ACHN (cell line): ENCODE measurements around the gene TFAP2B.

Source experiments
- DNase-seq: peaks from one replicate; pipeline ENCODE4 v3.0.0-alpha.2; 2015
- in situ Hi-C: cut with HindIII; loops from 2 replicates; pipeline ENCODE4 v1.10.0; 2017; ENCODE audit warnings: low sequenced_read_pairs, low pct_ligation_motif_present, low pct_unique_long_range_greater_than_20kb

Gene TFAP2B

DNA sequence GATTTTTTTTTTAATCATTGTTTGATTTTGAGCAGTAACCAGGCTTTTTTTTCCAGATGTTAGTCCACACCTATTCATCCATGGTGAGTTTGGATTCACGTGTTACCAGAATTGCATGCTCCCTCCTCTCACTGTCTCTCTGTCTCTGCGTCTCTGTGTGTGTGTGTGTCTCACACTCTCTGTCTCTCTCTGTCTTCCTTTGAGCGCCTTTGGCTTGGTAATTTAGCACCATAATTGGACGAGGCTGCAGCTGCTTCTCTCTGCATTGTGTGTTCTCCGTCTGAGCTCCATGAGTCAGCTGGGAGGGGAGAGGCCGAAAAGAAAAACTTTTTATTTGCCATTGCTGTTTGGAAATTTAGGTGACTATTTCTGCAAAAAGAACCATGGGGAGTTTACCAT, 3.4 kb downstream of the TFAP2B start:
- in situ Hi-C loops, result no loop called here

DNA sequence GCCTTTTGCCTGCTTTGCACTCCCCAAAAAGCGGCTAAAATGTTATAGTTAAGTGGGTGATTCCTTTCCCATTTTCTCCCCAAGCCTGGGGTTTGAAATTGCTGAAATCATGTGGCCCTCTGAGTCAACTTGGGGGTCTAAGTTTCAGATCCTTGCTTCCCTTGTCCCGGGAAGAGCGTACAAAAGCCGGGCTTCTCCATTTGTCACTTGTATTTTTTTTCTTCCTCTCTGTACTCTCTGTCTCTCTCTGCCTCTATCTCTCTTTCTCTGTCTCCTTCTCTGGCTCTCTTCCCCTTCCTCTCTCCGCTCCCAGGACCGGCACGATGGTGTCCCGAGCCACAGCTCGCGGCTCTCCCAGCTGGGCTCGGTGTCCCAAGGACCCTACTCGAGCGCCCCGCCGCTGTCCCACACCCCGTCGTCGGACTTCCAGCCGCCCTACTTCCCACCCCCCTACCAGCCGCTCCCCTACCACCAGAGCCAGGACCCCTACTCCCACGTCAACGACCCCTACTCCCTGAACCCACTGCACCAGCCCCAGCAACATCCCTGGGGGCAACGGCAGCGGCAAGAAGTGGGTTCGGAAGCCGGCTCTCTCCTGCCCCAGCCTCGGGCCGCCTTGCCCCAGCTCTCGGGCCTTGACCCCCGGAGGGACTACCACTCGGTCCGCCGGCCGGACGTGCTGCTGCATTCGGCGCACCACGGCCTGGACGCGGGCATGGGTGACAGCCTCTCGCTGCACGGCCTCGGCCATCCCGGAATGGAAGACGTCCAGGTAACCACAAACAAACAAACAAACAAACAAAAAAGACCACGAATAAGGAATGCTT, 4.6 kb downstream of the TFAP2B start:
- in situ Hi-C loops, result no loop called here
- no peak for DNase-seq

More for the DNA sequence above, 3.4 kb downstream of the TFAP2B start:
- no peak for DNase-seq

DNA sequence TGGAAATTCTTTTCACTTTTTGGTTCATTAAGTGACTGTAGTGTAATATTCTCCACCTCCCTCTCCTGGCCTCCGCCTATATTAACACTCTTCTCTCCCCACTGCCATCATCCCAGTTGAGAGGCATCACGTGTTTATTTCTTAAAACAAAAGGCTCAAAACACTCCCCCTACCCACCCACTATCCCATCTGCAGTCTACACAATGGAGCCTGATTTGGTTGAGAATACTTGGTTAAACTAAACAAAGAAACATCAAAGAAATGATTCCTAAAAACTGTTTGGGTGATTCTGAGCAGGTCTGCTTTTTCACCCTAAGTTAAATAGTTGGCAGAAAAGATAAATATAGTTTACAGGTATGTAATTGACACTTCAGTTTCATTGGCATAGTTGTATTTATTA, 5.9 kb downstream of the TFAP2B start:
- in situ Hi-C loops, result no loop called here
- no peak for DNase-seq

DNA sequence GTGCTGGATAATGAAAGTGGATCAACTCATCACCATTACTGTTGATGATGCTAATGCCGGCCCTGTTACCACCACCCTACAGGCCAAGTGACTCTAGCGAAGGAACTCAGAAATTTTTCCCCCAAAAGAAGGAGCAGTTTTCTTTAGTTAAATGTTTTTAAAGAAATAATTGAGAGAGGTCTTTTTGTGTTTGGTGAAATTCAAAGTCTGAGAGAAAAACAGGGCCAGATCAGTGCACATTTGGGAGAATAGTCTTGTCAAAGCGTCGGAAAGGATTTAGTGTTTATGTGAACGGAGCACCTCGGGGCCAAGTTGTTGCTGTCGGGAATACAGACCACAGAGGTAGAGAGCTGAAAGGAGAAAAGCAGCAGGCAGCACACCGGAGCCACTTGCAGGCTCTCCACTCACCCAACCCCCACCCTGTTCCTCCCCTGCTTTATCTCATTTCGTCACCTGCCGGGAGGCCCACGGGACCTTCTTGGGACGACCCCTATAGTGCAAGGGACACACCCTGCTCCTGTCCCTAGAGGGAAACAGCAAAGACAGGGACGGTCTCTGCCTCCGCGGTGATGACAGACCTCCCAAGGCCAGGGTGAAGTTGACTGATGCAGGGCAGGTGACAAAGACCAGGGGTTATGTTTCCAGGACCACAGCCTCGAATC, 6.8 kb downstream of the TFAP2B start:
- in situ Hi-C loops, result no loop called here
- no peak for DNase-seq

DNA sequence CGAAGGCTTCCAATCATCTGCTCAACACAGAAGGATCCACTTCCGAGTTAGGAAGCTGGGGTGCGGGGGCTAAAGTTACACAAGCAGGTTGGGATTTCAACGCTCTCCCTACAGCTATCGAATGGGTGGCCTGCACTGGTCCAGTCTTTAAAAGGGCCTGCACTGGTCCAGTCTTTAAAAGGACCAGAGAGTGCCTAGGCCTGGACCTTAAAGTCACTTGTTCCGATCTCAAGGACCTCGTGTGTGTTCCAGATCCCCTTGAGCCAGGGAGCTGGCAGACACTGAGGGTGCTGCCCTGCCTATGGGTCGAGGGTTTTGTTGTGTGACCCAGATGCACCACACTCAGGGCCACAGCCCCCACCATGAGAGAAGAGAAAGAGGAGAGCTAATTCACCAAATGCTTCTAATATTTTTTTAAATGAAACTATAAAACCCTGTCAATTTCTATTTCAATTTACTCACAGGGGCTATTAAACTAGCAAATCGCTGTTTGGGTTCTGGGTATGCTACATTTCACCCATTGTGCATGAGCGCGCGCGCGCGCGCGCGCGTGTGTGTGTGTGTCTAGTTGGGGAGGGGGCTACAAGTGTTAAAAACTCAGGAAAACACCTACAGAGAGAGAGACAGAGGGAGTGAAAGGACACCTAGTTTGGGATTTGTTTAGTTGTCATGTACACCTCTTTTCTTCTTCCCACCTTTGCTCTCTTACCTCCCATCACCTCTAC, 7.5 kb downstream of the TFAP2B start:
- no peak for DNase-seq
- in situ Hi-C loops, result no loop called here

DNA sequence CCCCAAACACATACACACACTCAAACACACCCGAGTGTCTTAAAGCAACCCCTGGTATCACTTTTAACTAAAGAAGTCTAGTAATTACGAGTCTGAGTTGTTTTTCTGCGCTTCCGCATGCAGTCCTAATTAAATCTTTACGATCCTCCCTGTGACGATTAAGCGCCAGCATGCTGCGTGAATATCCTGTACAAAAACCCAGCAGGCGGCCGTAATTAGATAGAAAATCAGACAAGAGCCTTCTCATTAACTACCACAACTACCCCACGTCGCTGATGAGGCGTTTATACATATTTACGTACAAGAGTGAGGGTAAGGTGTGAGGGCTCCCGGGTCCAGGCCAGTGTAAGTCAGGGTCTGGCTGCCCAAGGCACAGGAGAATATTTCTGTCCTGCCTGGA, 8.1 kb downstream of the TFAP2B start:
- in situ Hi-C loops, result no loop called here

DNA sequence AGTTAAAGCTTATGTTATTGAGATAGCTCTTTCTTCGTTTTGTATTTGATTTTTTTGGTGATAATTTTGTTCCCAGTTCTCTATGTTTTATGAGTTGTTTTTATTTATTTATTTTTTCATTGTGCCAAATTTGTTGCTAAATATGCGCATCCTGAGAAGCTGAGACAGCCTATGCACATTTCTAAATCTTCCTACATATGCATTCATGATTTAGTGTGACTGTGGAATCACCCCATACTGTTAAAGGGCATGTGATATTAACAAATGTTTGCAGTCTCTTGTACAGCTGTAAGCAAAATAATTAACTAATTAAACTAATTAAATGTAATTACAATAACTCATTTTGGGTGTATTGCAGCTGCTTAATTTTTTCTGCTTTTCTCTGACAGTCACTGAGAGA, 10.4 kb downstream of the TFAP2B start:
- in situ Hi-C loops, result no loop called here
- no peak for DNase-seq

More for the DNA sequence above, 8.1 kb downstream of the TFAP2B start:
- DNase-seq, result no peak

DNA sequence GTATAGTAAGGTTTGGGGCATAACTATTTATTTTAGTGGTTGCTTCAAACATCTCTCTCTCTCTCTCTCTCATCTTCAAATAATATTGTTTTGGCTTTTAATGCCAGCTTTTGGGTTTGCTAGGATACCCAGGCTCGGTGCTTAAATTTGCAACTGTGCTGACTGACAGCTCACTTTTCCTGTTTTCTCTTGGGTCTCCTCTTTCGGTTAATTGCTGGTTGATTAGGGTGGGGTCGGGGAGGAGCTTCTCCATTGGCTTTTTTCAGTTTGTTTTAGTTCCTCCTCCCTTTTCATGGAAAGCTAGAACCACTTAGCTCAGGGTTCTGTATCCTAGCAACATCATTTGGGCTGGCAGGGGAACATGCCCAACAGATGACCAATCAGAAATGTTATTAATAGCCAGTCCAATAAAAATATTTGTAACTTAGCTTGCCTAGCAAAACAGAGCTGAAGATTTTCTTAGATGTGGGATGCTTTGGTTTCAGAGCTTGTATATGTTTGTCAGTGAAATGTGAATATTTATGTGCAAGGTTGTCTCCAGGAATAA, 11.3 kb downstream of the TFAP2B start:
- DNase-seq, result no peak
- in situ Hi-C loops, result no loop called here

DNA sequence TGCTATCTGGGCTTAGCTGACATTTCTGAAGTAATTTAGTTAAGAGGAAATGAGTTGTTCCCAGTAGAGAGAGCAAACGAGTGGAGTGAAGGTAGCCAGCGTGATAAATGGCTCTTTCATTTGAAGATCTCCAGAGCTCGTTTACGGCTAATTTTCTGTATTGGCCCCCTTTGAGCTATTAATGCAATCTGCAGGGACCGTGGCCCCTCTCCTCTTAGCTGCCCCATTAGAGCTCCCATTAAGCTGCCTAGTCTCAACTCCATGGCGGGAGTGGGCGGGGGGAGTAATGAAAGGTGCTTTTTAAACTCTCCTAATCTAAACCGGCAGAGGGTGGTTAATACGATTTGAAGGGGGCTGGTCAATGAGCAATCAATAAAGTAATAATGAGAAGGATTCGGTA, 12.5 kb downstream of the TFAP2B start:
- no peak for DNase-seq
- in situ Hi-C loops, result no loop called here

DNA sequence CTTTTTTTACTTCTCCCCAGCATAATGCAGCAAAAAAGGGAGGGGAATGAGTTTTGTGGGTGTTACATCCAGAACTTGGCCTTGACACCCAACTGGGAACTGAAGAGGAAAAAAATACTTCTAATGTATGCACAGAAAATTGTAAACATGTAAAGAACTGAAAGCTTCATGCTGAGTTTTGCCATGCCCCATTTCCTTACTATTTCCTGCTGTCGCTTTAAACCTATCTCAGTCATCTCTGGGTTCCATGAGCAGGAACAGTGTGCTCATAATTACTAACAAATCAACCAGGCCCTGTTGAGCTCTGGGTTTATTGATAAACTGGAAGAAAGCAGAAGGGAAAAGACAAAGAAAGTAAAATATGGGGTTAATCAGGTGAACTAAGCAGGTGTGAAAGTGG, 14.2 kb downstream of the TFAP2B start:
- in situ Hi-C loops, result no loop called here
- no peak for DNase-seq

DNA sequence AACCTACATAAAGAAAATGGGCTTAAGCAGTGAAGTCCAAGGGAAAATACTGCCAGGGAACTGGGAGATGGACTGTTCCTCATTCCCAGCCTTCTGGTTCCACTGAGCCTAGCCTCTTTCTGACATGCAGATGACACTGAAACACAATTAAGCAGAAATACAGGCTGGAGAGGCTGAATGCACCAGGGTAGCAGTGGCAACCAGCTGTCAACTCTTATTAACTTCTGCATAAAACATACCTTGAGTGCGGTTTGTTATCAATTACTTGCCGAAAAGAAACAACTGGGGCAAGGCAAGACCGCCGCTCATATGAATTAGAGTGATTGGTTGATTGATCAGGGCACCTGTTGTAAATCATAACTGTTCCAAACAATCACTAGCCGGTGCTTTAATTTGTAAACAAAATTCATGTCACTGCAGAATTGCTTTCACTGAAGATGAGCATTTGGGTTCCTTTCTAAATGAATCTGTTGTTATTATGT, 16.3 kb downstream of the TFAP2B start:
- in situ Hi-C loops, result no loop called here

DNA sequence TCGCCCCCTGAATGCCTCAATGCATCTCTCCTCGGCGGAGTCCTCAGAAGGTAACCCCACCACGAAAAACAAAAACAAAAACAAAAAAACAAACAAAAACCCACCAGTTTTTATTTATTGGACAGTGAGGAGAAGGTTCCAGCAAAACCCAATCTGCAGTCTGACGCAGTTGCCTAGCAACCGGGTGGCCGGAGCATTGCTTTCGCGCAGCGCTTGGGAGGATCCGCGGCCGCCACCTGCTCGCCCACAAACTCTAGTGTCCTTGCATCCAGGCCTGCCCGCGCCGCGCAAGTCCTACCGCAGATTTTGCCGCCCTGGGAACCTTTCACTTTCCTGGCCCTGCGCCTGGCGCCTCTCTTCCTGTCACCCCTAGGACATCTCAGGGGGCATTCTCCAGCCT, 17.6 kb downstream of the TFAP2B start:
- in situ Hi-C loops, result no loop called here
- DNase-seq, result no peak

More for the DNA sequence above, 16.3 kb downstream of the TFAP2B start:
- DNase-seq, result no peak

DNA sequence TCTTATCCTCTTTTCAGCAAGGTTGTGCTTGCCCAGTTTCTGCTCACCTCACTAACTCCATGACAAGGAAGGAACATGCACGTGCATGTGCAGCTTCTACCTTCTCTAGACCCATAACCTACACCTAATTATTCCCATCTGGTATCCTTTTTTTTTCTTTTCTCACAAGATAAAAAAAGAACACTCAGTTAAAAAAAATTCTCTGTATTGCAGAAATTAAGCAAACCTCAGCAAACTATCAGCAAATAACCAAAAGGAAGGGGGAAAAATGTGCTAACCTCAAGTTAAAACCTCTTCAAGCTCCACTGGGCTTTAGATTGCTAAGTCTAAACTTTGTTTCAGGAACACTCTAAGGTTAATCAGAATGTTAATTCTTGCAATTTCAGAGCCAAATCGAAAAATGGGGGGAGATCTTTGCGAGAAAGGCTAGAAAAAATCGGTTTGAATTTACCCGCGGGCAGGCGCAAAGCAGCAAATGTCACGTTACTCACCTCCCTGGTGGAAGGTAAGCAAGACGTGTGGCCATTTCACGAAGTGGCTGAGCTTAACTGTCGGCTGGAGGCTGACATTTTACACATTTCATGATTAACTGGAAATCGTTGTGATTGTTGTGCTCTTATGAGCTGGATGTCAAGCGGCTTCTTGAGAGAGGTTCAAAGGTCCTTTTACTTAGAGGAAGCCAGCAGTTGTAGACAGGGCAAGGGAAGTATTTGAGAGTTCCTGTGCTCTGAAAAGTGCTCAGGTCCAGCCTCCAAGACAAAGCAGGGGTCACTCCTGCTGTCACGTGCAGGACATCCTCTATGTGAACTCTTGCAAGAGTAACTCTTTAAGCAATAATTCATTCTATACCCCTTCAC, 19.1 kb downstream of the TFAP2B start:
- in situ Hi-C loops, result no loop called here
- DNase-seq, result no peak

DNA sequence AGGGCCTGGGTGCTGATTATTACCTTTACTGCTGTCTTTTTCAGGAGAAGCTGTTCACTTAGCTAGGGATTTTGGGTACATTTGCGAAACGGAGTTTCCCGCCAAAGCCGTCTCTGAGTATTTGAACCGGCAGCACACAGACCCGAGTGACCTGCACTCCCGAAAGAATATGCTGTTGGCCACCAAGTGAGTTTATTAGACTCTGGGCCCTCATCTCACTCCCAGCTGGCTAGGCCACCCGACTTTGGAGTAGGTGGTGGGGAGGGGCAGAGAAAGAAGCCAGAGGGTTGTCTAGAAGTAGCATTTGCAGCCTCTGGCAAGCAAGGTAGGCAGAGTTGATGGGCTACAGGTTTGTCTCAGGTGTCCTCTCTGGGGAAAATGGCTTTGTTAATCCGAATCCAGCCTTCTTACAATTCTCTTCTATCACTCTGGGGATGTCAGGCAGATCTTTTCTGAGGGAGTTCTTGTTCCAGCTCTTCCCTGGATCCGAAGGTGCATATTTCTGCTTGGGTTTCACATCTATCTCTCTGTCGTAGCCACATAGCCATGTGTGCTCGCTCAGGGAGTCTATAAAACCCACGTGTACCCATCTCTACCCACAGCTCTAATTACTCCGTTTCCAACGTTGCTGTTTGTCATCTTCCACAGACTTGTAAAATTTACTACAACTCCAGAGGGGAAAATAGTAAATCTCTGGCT, 21.6 kb downstream of the TFAP2B start:
- in situ Hi-C loops, result no loop called here
- DNase-seq, result no peak

DNA sequence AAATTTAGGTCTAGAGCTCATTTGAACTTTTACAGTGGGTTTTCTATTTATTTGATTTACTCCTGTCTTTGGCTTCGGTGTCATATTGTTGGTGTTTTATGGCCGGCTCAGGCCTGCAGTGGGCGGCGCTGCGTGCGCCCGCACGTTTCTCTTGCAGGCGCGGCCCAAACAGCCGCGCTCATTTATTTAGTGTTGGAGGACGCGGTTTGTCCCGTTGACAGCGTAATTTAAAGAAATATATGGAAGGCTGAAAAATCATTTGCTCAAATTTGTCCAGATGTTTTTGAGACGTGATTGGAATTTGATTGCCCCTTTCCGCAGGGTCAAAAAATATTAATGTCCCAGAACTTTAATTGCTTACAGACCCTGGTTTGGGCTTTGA, 22.1 kb downstream of the TFAP2B start:
- DNase-seq, result no peak
- in situ Hi-C loops, result no loop called here

DNA sequence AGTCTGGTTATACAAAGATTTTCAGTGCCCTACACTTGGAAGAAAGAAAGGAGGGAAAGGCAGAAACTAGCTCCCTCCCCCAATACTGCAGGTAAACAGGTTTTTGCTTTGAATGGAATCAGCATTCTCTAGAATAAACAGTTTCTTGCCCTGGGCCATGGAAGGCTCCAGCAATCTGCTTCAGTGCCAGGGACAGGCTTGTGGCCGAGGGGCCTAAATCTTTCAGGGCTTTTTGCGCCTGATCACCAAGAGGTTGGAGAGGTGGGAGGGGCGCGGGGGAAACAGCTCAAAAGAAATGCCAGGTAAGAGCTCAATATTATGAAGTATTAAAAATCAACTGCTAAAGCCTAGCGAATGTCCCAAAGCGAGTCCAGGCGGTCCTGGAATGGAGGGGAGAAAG, 23.8 kb downstream of the TFAP2B start:
- in situ Hi-C loops, result no loop called here

DNA sequence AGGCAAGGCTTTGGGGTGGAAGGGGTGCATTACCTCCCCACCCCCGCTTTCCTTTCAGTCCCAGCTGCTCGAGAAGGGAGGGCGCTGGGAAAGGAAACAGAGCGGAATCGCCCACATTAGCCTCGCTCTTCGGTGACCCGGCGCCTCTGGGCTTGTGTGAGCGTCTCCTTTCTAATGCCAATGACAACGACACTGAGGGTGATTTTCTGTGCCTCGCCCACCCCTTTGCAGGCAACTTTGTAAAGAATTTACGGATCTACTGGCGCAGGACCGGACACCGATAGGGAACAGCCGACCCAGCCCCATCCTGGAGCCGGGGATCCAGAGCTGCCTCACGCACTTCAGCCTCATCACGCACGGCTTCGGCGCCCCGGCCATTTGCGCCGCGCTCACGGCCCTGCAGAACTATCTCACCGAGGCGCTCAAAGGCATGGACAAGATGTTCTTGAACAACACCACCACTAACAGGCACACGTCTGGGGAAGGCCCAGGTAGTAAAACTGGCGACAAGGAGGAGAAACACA, 24.3 kb downstream of the TFAP2B start:
- DNase-seq, result no peak
- in situ Hi-C loops, result no loop called here

More for the DNA sequence above, 23.8 kb downstream of the TFAP2B start:
- no peak for DNase-seq
